ENCODE measurements around the gene SLC46A1.

The SLC46A1 gene

DNA sequence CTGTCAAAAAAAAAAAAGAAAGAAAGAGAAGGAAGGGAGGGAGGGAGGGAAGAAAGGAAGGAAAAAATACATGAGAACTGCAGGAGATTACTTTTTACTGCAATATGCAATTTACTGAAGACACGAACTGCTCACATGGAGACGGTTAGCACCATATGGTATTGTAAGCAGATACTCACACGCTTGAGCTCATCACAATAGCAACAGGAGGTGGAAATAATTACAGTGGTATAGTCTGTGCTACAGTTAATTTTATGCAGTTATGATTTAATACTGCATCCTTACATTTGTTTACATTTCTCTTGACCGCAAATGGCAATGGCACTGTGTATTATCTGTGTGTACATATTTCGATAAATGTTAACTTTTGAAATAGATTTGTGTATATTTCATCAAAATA lies 21.4 kb upstream of the SLC46A1 start:
- no peak for ATAC-seq

DNA sequence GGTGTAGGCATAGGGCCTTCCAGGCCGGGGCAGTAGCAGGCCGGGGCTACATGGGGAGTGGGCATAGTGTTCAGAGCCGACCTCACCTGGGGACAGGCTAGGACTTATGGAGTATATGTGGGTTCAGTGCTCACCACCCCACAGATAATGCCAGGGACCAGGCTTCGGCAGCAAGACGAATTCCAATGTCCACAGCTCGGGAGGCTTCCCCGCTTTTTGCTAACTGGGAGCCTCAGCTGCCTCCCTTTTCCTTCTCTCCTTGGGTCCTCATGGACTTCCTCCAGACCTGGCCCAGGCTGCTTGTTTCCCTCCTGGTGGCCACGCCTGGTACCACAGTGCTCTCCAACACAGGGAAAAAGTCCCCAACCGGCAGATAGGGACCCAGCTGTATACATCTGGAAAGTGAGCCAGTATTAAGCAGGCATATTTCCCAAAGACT lies 20.1 kb upstream of the SLC46A1 start:
- TF ChIP-seq TCF4 (CRISPR knock-in tag; IDR thresholded peaks at IDR 0.05; ENCODE audit: borderline replicate concordance) (no peak), OSR1 (CRISPR knock-in tag; IDR thresholded peaks at IDR 0.05) (no peak), SNAI2 (CRISPR knock-in tag; IDR thresholded peaks at IDR 0.05) (no peak), ZC3H10 (CRISPR knock-in tag; IDR thresholded peaks at IDR 0.05) (no peak), ZNF8 (CRISPR knock-in tag; IDR thresholded peaks at IDR 0.05) (no peak), ISL1 (CRISPR knock-in tag; IDR thresholded peaks at IDR 0.05) (no peak), ZFP30 (CRISPR knock-in tag; IDR thresholded peaks at IDR 0.05) (no peak), ZNF70 (CRISPR knock-in tag; IDR thresholded peaks at IDR 0.05) (no peak), CSDC2 (CRISPR knock-in tag; IDR thresholded peaks at IDR 0.05) (no peak), RARB (CRISPR knock-in tag; IDR thresholded peaks at IDR 0.05) (no peak), BACH2 (CRISPR knock-in tag; IDR thresholded peaks at IDR 0.05; ENCODE audit: borderline replicate concordance) (no peak), ESRRG (CRISPR knock-in tag; IDR thresholded peaks at IDR 0.05) (no peak), ARNTL (CRISPR knock-in tag; IDR thresholded peaks at IDR 0.05; ENCODE audit: borderline replicate concordance, low read depth) (no peak), TOX (CRISPR knock-in tag; IDR thresholded peaks at IDR 0.05; ENCODE audit: borderline replicate concordance) (no peak), GLIS3 (CRISPR knock-in tag; IDR thresholded peaks at IDR 0.05) (no peak), PPARA (CRISPR knock-in tag; IDR thresholded peaks at IDR 0.05; ENCODE audit: borderline replicate concordance) (no peak)
- TF ChIP-seq, protein P1, sequence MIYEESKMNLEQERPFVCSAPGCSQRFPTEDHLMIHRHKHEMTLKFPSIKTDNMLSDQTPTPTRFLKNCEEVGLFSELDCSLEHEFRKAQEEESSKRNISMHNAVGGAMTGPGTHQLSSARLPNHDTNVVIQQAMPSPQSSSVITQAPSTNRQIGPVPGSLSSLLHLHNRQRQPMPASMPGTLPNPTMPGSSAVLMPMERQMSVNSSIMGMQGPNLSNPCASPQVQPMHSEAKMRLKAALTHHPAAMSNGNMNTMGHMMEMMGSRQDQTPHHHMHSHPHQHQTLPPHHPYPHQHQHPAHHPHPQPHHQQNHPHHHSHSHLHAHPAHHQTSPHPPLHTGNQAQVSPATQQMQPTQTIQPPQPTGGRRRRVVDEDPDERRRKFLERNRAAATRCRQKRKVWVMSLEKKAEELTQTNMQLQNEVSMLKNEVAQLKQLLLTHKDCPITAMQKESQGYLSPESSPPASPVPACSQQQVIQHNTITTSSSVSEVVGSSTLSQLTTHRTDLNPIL (CRISPR knock-in tag; IDR thresholded peaks at IDR 0.05; ENCODE audit: low read depth): no peak
- TF ChIP-seq, protein P2, sequence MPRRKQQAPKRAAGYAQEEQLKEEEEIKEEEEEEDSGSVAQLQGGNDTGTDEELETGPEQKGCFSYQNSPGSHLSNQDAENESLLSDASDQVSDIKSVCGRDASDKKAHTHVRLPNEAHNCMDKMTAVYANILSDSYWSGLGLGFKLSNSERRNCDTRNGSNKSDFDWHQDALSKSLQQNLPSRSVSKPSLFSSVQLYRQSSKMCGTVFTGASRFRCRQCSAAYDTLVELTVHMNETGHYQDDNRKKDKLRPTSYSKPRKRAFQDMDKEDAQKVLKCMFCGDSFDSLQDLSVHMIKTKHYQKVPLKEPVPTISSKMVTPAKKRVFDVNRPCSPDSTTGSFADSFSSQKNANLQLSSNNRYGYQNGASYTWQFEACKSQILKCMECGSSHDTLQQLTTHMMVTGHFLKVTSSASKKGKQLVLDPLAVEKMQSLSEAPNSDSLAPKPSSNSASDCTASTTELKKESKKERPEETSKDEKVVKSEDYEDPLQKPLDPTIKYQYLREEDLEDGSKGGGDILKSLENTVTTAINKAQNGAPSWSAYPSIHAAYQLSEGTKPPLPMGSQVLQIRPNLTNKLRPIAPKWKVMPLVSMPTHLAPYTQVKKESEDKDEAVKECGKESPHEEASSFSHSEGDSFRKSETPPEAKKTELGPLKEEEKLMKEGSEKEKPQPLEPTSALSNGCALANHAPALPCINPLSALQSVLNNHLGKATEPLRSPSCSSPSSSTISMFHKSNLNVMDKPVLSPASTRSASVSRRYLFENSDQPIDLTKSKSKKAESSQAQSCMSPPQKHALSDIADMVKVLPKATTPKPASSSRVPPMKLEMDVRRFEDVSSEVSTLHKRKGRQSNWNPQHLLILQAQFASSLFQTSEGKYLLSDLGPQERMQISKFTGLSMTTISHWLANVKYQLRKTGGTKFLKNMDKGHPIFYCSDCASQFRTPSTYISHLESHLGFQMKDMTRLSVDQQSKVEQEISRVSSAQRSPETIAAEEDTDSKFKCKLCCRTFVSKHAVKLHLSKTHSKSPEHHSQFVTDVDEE (CRISPR knock-in tag; IDR thresholded peaks at IDR 0.05): no peak
- TF ChIP-seq, protein P3, sequence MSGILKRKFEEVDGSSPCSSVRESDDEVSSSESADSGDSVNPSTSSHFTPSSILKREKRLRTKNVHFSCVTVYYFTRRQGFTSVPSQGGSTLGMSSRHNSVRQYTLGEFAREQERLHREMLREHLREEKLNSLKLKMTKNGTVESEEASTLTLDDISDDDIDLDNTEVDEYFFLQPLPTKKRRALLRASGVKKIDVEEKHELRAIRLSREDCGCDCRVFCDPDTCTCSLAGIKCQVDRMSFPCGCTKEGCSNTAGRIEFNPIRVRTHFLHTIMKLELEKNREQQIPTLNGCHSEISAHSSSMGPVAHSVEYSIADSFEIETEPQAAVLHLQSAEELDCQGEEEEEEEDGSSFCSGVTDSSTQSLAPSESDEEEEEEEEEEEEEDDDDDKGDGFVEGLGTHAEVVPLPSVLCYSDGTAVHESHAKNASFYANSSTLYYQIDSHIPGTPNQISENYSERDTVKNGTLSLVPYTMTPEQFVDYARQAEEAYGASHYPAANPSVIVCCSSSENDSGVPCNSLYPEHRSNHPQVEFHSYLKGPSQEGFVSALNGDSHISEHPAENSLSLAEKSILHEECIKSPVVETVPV (CRISPR knock-in tag; IDR thresholded peaks at IDR 0.05): no peak
- TF ChIP-seq, protein P4, sequence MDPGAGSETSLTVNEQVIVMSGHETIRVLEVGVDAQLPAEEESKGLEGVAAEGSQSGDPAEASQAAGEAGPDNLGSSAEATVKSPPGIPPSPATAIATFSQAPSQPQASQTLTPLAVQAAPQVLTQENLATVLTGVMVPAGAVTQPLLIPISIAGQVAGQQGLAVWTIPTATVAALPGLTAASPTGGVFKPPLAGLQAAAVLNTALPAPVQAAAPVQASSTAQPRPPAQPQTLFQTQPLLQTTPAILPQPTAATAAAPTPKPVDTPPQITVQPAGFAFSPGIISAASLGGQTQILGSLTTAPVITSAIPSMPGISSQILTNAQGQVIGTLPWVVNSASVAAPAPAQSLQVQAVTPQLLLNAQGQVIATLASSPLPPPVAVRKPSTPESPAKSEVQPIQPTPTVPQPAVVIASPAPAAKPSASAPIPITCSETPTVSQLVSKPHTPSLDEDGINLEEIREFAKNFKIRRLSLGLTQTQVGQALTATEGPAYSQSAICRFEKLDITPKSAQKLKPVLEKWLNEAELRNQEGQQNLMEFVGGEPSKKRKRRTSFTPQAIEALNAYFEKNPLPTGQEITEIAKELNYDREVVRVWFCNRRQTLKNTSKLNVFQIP (CRISPR knock-in tag; IDR thresholded peaks at IDR 0.05; ENCODE audit: borderline replicate concordance, low read depth): no peak
- peak; percentile 80; the same call in 2 of the 3 replicates for ATAC-seq

More for the DNA sequence above, 21.4 kb upstream of the SLC46A1 start:
- TF ChIP-seq, protein P3 (CRISPR knock-in tag; IDR thresholded peaks at IDR 0.05): no peak
- TF ChIP-seq ZNF565 (CRISPR knock-in tag; conservative IDR thresholded peaks at IDR 0.05; ENCODE audit: low read depth) (no peak), ISL1 (CRISPR knock-in tag; IDR thresholded peaks at IDR 0.05) (no peak), ZNF70 (CRISPR knock-in tag; IDR thresholded peaks at IDR 0.05) (no peak), SNAI2 (CRISPR knock-in tag; IDR thresholded peaks at IDR 0.05) (no peak), TOX (CRISPR knock-in tag; IDR thresholded peaks at IDR 0.05; ENCODE audit: borderline replicate concordance) (no peak), ZC3H10 (CRISPR knock-in tag; IDR thresholded peaks at IDR 0.05) (no peak)
- TF ChIP-seq, protein P2 (CRISPR knock-in tag; IDR thresholded peaks at IDR 0.05): no peak
- TF ChIP-seq, protein P1 (CRISPR knock-in tag; IDR thresholded peaks at IDR 0.05; ENCODE audit: low read depth): no peak

All from SK-N-SH treated with all-trans-retinoic acid at 6 μM for 48 hours (cell line).